Peyer's patch (tissue), 4 donors: ENCODE data around the gene EHD4.

Experiments used
- POLR2A ChIP-seq, 2 donors: fragments of 450-650 bp; IDR thresholded peaks; one replicate each; pipeline ENCODE4 v1.5.1; 2017; ENCODE audit warnings: antibody characterized with exemption in 2 of 2, mild to moderate bottlenecking in 2 of 2, moderate library complexity in 2 of 2
- TF ChIP-seq, protein P1 (sequence below), 6 experiments: fragments of 450-650 bp in 4 of 6; fragments of 200-600 bp in 2 of 6; sonication (generic) in 1 of 6; IDR thresholded peaks; one replicate each; pipeline ENCODE4 v1.5.1; 2017 to 2019; ENCODE audit warnings: antibody characterized with exemption in 6 of 6, mild to moderate bottlenecking in 3 of 6, moderate library complexity in 1 of 6

DNA sequence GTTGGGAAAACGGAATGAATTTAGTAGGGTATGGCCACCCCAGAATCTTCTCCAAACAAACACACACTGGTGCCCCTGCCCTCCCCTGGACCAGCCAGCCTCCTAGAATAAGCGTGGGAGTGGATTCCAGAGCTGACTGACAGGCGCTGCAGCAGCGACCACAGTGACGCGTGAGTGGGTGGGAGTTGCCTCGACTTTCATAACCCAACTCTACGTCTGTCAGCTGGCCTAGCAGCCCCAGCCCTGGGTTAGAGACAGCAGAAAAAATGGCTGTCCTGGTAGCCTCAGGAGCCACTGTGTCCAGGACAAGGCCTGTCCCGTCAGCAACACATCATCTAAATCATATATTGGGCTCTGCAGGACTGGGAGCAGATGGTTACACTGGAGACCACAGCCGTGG, 123.7 kb downstream of the EHD4 start:
- no peak for TF ChIP-seq POLR2A (IDR thresholded peaks at IDR 0.05)
- TF ChIP-seq, protein P1, sequence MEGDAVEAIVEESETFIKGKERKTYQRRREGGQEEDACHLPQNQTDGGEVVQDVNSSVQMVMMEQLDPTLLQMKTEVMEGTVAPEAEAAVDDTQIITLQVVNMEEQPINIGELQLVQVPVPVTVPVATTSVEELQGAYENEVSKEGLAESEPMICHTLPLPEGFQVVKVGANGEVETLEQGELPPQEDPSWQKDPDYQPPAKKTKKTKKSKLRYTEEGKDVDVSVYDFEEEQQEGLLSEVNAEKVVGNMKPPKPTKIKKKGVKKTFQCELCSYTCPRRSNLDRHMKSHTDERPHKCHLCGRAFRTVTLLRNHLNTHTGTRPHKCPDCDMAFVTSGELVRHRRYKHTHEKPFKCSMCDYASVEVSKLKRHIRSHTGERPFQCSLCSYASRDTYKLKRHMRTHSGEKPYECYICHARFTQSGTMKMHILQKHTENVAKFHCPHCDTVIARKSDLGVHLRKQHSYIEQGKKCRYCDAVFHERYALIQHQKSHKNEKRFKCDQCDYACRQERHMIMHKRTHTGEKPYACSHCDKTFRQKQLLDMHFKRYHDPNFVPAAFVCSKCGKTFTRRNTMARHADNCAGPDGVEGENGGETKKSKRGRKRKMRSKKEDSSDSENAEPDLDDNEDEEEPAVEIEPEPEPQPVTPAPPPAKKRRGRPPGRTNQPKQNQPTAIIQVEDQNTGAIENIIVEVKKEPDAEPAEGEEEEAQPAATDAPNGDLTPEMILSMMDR (IDR thresholded peaks at IDR 0.05) = no peak
